Activated CD4-positive, alpha-beta T cell treated with anti-CD3 and anti-CD28 coated beads, Interleukin-2, amount 50 U/mL, for 1 hour (primary cell): ENCODE measurements around the gene CPVL.

ENCODE experiments used
- DNase-seq: peaks from one replicate; pipeline ENCODE4 v3.0.0-alpha.2; 2020

CPVL gene

DNA sequence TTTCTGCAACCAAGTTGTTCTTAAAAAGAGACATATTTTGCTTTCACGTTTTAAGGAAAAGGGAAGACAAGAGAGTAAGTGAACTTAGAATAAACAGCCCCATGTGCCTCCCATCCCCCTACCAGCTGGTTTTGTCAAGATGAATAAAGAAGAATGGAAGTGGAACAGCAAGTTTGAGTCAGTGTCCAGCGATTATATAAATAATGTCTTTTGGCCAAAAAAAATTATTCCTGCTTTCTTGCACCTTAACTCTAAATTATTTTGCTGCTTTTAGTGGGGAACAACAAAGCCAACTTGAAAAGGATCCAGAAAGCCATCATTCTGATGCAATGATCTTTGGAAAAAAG is 105.8 kb downstream of the CPVL start:
- no peak for DNase-seq

DNA sequence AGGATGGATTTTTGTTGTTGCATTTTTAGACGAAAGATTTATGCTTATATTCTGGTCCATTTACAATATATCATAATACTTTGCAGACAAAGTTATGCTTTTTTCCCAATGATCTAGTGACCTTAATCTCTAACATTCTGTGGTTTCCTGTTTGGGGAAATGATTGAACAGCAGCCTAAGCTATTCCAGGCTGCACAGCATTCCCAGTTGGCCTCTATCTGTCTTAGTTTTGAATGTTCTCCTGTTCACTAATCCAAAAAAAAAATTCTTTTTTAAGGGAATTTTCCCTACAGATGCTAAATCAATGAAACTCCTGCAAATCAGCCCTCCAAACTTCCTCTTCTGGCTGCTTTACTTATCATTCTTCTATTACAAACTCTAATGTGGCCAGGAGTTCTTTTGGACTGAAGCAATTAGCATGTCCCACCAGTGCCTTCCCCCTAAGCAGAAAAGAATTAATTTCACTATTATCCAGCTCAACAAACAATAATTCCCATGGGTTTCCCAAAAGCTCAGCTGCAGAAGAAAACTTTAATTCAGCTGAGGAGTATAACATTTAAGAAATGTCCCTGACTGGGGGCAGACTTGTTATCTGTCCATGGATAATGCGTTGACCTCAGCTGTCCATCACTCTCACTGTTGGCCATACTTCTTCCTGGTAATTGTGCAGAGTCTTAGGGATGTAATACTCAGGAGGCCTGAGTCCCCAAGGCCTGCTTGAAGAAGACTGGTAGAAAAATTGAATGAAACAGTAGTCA is 106.3 kb downstream of the CPVL start:
- no peak for DNase-seq

- DNase-seq = no peak
These were observed 107.9 kb downstream of the CPVL start for GRCh38 chr7:29038463-29038862.

DNA sequence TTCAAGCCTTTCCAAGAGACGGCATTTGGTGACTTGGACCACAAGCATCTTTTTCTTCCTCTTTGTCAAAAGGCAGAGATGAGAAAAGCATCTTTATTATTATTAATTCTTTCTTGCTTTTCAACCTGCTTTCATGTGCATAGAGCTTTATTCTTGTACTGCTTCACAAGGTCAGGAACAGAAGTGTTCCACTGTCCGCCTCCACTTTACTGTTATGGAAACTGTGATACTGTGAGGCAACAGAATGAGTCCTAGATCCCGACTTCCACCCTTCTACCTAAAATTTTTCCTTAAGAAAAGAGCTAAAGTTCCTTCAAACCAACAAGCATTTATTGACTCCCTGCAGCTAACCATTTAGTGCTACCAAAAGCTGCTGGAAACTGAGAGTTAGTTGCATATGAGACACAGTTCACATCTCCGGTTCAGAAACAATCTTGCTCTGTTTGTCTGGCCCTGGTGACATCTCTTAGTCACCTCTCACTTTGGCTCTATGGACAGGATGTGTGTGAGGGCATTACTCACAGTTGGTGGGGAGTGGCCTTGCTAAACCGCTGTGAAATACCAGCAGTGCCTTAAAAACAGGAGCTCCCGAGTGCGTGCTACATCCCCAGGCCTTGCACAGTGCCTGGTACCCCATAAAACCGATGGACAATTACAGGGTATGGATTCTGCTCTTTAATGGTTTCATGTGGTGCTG is 111.1 kb downstream of the CPVL start:
- no peak for DNase-seq

DNA sequence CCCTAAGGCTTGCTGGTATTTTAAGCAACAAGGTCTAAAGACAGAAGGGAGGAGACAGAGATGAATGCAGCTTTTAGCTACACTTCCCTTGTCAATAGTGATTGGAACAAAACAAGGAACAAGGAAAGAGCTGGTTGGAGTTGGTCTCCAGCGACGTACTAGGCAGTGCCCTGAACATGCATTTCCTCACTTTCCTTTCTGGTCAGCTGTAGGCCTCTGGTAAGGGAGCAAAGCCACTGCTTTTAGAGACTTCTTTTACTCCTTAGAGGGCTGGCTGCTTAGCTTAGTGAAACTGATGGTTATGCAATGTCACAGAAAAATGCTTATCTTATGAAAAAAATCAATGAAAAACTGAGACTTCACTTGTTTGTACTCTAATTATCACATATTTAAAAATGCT is 112.8 kb downstream of the CPVL start:
- no peak for DNase-seq

- no peak for DNase-seq
These were observed 114.2 kb downstream of the CPVL start for GRCh38 chr7:29032146-29032545.

DNA sequence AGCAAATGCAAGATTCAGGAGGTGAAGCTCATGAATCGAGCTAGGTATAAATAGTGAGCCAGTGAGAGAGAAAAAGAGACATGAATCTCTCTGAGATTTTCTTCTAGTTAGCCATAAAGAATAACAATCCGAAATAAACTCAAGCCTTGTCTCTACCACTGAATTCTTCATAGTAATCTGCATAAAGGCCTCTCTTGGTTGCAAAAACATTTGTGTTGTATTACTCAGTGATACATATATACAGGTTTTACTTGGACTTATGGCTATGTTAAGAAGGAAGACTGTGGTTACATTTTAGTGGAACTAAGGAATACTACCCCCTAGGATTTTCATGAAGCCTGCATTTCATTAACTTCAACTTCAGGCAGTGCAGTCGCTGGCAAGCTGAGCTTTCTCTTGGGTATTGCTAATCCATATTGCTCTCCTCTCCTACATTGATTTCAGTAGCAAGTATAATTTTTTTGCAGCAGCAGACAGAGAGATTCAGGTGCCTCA is 115.5 kb downstream of the CPVL start:
- DNase-seq = no peak

DNA sequence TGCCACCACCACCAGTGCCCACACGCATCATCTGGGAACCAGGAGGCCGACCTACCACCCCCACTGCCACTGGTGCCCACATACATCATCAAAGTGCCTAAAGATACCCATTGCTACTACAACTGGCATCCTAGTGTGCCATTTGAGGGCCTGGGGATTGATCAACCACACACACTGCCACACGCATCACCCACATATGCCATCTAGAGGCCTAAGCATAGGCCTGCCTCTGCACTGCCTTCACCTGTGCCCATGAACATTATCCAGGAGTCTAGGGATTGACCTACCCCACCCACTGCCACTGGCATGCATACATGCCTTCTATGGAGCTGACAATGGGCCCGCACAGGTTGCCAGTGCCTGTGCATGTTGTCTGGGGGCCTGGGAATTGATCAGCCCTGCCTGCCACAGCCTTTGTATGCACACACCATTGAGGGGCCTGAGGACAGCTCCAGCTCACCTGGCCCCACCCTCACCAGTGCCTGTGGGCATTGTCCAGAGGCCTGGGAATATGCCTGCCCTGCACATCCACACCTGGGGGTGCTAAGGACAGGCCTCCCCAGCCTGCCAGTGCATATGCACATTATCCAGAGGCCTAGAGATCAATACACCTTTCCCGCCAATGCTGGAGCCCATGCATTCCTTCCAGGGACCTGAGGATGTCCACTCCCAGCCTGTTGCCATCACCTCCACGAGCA is 123.9 kb downstream of the CPVL start:
- no peak for DNase-seq

DNA sequence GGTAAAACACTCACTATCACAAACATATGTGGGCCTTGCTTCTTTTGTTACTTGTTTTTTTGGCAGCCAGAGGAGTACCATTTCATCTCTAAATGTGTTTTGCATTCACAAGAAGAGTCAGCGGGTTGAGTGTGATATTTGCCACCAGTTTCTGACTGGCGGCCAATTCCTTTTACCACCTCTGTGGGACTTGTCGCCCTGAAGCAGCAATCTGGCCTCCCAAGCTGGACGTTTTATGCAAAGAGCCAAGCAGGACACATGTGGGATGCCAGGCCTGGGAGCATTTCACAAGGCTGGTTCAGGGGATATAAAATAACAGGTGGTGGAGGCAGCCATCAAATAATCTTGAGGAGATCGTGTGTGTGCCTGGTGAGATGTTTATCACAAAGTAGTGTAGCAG is 126.4 kb downstream of the CPVL start:
- DNase-seq = no peak

GRCh38 chr7:29019387-29019786 is 127.0 kb downstream of the CPVL start:
- DNase-seq = no peak

DNA sequence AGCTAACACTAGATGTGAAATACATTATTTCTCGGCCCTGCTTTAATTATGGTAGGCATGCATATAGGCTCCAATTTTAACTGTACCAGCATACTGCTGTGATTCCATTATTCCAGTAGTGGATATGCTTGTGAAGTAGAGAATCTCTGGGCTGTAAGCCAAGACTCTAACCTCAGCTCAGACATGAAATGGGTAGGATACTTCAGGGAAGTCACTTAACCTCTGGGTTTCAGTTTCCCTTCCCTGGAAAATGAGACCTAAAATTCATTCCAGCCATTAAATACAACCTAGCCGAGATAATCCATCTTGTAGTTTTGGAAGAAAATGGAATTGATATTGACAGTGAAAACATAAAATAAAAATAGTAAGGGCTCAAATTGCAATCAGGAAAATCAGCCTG is 128.6 kb downstream of the CPVL start:
- no peak for DNase-seq

GRCh38 chr7:29014725-29015124 is 131.6 kb downstream of the CPVL start:
- DNase-seq = no peak

DNA sequence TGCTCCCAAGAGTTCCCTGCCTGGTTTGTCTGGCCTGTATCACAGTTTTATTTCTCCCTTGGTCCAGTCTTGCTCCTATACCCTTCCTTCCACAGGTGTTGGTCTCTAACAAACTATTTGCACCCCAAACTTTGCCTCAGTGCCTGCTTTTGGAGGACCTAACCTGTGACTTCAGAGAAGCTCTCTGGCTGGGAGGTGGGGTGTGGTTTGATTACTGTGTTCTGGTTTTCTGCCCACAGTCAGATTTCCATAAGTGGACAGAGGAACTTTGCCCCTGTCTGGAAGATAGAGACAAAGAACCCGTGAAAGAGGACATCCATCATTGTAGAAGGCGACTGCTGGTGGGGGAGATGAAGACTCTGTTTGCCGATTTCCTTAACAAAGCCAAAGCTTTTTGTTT is 132.4 kb downstream of the CPVL start:
- DNase-seq = no peak

GRCh38 chr7:29013082-29013695 is 133.1 kb downstream of the CPVL start:
- no peak for DNase-seq

- no peak for DNase-seq
These were observed 136.4 kb downstream of the CPVL start for GRCh38 chr7:29009947-29010346.

DNA sequence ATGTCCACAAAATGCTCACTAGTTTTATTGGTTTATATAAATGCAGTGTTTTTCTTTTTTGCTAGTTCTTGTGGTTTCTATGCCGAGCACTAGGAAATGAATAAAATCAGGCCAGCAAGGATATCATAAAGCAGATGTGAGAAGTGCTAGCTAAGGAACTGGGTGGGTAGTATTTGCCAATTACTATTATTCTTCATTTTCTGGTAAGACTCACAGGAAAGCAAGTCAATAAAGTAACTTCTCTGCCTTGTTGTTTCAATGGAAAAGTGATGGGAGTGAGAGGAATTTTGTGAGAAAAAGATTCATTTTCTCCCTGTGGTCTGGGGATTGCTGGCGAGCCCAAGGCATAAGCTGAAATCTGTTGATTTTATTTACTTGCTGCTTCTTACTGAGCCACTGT is 137.7 kb downstream of the CPVL start:
- no peak for DNase-seq

DNA sequence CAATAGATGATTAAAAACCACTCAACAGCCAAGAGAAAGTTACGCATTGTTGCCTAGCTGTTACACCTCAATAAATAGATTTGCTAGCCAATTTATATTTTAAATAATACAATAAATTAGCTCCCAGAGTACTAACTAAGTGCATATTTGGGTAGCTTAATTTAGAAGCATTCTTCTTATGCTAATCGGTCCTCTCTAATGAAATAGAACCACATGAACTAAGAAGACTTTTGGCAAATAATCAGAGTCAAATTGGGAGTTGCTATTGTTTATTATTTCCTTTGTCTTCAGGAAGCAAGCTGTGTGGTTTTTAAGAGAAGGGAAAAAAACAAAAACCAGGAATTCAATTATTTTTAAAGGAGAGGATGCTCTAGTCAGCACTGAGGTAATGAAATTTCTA is 139.2 kb downstream of the CPVL start:
- no peak for DNase-seq

GRCh38 chr7:29005829-29006228 is 140.5 kb downstream of the CPVL start:
- no peak for DNase-seq

GRCh38 chr7:29005406-29005805 is 140.9 kb downstream of the CPVL start:
- no peak for DNase-seq

GRCh38 chr7:29003703-29004102 is 142.6 kb downstream of the CPVL start:
- DNase-seq = no peak

DNA sequence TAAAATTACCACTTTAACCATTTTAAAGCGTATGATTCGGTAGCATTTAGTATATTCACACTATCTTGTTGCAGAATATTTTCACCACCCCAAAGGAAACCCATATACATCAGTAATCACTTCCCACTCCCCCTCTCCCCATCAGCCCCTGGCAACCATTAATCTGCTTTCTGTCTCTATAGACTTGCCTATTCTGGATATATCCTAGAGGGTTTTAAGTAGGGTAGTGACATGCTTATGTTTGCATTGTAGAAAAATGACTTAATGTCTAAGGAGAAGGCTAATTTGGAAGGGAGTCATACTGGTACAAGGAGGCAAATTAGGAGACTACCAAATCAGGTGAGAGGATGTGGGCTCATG is 145.6 kb downstream of the CPVL start:
- no peak for DNase-seq

- no peak for DNase-seq
These were observed 146.2 kb downstream of the CPVL start for GRCh38 chr7:28999895-29000716.

- DNase-seq = no peak
These were observed 146.9 kb downstream of the CPVL start for GRCh38 chr7:28999427-28999826.
